Measurements from ENCODE around the gene NOL12.
A peak's percentile ranks its signal among the peaks of the same experiment; 100 is the strongest.

The NOL12 gene

DNA sequence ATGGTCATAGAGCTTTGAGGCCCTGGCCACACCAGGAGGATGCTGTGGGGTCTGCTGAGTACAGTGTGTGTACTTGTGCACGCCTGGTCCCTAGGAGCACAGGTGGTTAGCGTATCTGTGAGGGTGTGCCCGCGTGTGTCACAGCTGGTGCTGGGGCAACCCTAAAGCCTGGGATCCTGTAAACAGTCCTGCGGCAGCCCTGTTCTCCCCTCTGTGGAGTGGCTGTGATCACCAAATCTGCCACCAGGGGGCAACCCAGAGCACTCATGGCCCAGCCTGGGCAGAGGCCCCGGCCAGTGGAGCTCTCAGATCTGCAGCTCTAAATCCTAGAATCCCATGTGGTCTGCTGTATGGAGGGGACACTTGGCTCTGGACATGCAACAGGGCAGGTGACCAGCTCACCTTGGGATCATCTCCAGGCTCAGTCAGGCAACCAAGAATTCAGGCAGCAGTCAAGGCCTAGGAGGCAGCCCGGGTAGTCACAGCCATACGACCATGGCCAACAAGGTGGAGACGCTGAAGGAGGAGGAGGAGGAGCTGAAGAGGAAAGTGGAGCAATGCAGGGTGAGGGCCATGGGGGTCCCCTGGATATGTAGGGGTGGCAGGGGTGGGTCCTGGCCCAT, 42.8 kb upstream of the NOL12 start:
- ATAC-seq: peak; percentile 92

DNA sequence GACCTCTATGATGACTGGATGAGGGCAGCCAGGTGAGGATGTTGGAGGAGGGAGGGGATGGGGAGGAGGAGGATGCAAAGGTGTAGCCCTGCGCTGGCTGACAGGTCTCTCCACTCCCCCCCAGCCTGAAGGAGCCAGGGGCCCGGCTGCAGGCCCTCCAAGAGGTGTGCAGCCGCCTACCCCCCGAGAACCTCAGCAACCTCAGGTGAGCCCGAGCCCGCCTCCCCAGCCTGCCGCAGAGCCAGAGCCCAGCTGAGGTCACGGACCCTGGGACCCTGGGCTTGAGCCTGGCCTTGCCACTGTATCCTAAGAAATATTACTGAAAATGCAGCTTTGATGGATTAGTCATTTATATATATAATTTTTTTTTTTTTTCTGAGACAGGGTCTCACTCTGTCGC, 38.8 kb upstream of the NOL12 start:
- TF ChIP-seq RARB (CRISPR knock-in tag; IDR thresholded peaks at IDR 0.05) (no peak), ZC3H10 (CRISPR knock-in tag; IDR thresholded peaks at IDR 0.05) (no peak), ESRRG (CRISPR knock-in tag; IDR thresholded peaks at IDR 0.05) (no peak), PPARA (CRISPR knock-in tag; IDR thresholded peaks at IDR 0.05; ENCODE audit: borderline replicate concordance) (no peak), ZFP30 (CRISPR knock-in tag; IDR thresholded peaks at IDR 0.05) (no peak), ZNF565 (CRISPR knock-in tag; conservative IDR thresholded peaks at IDR 0.05; ENCODE audit: low read depth) (no peak), SNAI2 (CRISPR knock-in tag; IDR thresholded peaks at IDR 0.05) (no peak), TOX (CRISPR knock-in tag; IDR thresholded peaks at IDR 0.05; ENCODE audit: borderline replicate concordance) (no peak), BACH2 (CRISPR knock-in tag; IDR thresholded peaks at IDR 0.05; ENCODE audit: borderline replicate concordance) (no peak), ZNF8 (CRISPR knock-in tag; IDR thresholded peaks at IDR 0.05) (no peak), ZFP3 (CRISPR knock-in tag; IDR thresholded peaks at IDR 0.05) (no peak), ISL1 (CRISPR knock-in tag; IDR thresholded peaks at IDR 0.05) (no peak), ARNTL (CRISPR knock-in tag; IDR thresholded peaks at IDR 0.05; ENCODE audit: borderline replicate concordance, low read depth) (no peak), CSDC2 (CRISPR knock-in tag; IDR thresholded peaks at IDR 0.05) (no peak), OSR1 (CRISPR knock-in tag; IDR thresholded peaks at IDR 0.05) (no peak)
- TF ChIP-seq, protein P1, sequence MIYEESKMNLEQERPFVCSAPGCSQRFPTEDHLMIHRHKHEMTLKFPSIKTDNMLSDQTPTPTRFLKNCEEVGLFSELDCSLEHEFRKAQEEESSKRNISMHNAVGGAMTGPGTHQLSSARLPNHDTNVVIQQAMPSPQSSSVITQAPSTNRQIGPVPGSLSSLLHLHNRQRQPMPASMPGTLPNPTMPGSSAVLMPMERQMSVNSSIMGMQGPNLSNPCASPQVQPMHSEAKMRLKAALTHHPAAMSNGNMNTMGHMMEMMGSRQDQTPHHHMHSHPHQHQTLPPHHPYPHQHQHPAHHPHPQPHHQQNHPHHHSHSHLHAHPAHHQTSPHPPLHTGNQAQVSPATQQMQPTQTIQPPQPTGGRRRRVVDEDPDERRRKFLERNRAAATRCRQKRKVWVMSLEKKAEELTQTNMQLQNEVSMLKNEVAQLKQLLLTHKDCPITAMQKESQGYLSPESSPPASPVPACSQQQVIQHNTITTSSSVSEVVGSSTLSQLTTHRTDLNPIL (CRISPR knock-in tag; IDR thresholded peaks at IDR 0.05; ENCODE audit: low read depth): no peak
- TF ChIP-seq, protein P2, sequence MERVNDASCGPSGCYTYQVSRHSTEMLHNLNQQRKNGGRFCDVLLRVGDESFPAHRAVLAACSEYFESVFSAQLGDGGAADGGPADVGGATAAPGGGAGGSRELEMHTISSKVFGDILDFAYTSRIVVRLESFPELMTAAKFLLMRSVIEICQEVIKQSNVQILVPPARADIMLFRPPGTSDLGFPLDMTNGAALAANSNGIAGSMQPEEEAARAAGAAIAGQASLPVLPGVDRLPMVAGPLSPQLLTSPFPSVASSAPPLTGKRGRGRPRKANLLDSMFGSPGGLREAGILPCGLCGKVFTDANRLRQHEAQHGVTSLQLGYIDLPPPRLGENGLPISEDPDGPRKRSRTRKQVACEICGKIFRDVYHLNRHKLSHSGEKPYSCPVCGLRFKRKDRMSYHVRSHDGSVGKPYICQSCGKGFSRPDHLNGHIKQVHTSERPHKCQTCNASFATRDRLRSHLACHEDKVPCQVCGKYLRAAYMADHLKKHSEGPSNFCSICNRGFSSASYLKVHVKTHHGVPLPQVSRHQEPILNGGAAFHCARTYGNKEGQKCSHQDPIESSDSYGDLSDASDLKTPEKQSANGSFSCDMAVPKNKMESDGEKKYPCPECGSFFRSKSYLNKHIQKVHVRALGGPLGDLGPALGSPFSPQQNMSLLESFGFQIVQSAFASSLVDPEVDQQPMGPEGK (CRISPR knock-in tag; IDR thresholded peaks at IDR 0.05; ENCODE audit: borderline replicate concordance): no peak
- ATAC-seq: no peak

More for the DNA sequence above, 42.8 kb upstream of the NOL12 start:
- no peak for TF ChIP-seq CSDC2 (CRISPR knock-in tag; IDR thresholded peaks at IDR 0.05)

DNA sequence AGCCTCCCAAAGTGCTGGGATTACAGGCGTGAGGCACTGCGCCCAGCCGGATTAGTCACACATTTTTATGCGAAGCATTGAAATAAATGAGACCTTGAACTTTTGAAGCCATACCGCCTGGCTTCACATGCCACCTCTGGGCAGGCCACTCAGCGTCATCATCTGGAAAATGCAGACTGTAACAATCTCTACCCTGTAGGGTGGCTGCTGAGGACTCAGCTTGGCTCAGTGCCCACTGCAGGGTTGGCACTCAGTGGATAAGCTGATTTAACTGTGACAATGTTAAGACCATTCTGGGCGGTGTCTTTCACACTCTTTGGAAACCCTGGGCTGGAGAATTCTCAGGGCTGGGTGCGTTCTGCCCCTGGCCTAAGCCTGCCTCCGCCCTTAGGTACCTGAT, 38.2 kb upstream of the NOL12 start:
- ATAC-seq: no peak
- TF ChIP-seq, protein P3, sequence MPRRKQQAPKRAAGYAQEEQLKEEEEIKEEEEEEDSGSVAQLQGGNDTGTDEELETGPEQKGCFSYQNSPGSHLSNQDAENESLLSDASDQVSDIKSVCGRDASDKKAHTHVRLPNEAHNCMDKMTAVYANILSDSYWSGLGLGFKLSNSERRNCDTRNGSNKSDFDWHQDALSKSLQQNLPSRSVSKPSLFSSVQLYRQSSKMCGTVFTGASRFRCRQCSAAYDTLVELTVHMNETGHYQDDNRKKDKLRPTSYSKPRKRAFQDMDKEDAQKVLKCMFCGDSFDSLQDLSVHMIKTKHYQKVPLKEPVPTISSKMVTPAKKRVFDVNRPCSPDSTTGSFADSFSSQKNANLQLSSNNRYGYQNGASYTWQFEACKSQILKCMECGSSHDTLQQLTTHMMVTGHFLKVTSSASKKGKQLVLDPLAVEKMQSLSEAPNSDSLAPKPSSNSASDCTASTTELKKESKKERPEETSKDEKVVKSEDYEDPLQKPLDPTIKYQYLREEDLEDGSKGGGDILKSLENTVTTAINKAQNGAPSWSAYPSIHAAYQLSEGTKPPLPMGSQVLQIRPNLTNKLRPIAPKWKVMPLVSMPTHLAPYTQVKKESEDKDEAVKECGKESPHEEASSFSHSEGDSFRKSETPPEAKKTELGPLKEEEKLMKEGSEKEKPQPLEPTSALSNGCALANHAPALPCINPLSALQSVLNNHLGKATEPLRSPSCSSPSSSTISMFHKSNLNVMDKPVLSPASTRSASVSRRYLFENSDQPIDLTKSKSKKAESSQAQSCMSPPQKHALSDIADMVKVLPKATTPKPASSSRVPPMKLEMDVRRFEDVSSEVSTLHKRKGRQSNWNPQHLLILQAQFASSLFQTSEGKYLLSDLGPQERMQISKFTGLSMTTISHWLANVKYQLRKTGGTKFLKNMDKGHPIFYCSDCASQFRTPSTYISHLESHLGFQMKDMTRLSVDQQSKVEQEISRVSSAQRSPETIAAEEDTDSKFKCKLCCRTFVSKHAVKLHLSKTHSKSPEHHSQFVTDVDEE (CRISPR knock-in tag; IDR thresholded peaks at IDR 0.05): no peak
- TF ChIP-seq ZNF8 (CRISPR knock-in tag; IDR thresholded peaks at IDR 0.05) (no peak), TOX (CRISPR knock-in tag; IDR thresholded peaks at IDR 0.05; ENCODE audit: borderline replicate concordance) (no peak), ZFP30 (CRISPR knock-in tag; IDR thresholded peaks at IDR 0.05) (no peak), OSR1 (CRISPR knock-in tag; IDR thresholded peaks at IDR 0.05) (no peak), ISL1 (CRISPR knock-in tag; IDR thresholded peaks at IDR 0.05) (no peak), ZNF565 (CRISPR knock-in tag; conservative IDR thresholded peaks at IDR 0.05; ENCODE audit: low read depth) (no peak), GLIS3 (CRISPR knock-in tag; IDR thresholded peaks at IDR 0.05) (no peak), ARNTL (CRISPR knock-in tag; IDR thresholded peaks at IDR 0.05; ENCODE audit: borderline replicate concordance, low read depth) (no peak), BACH2 (CRISPR knock-in tag; IDR thresholded peaks at IDR 0.05; ENCODE audit: borderline replicate concordance) (no peak), ESRRG (CRISPR knock-in tag; IDR thresholded peaks at IDR 0.05) (no peak), ZFP3 (CRISPR knock-in tag; IDR thresholded peaks at IDR 0.05) (no peak)

DNA sequence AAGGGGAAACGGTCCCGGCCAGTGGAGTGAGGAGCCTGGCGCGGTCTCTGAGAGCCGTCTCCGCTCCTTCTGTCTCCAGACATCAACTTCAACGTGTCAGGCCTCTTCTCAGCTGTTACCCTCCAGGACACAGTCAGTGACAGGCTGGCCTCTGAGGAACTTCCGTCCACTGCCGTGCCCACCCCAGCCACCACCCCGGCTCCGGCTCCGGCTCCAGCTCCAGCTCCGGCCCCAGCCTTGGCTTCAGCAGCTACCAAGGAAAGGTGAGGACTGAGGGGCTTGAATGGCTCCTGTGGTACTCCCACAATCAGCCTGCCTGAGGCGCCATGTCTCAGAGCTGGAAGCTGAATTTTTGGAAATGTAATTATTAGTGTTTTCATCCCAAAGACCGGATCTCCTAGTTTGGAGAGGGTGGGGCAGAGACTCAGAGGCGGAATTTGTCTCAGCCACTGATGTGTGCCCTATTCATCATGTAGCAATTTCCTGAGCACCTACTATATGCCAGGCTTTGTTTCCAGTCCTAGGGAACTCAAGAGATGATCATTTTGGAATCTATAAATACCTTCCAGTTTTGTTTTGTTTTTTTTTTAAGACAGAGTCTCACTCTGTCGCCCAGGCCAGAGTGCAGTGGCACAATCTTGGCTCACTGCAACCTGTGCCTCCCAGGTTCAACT, 35.5 kb upstream of the NOL12 start:
- no peak for ATAC-seq
- TF ChIP-seq SNAI2 (CRISPR knock-in tag; IDR thresholded peaks at IDR 0.05) (no peak), TCF4 (CRISPR knock-in tag; IDR thresholded peaks at IDR 0.05; ENCODE audit: borderline replicate concordance) (no peak), OSR1 (CRISPR knock-in tag; IDR thresholded peaks at IDR 0.05) (no peak), RARB (CRISPR knock-in tag; IDR thresholded peaks at IDR 0.05) (no peak), CSDC2 (CRISPR knock-in tag; IDR thresholded peaks at IDR 0.05) (no peak), ZNF70 (CRISPR knock-in tag; IDR thresholded peaks at IDR 0.05) (no peak), ZNF565 (CRISPR knock-in tag; conservative IDR thresholded peaks at IDR 0.05; ENCODE audit: low read depth) (no peak), ZFP3 (CRISPR knock-in tag; IDR thresholded peaks at IDR 0.05) (no peak), TOX (CRISPR knock-in tag; IDR thresholded peaks at IDR 0.05; ENCODE audit: borderline replicate concordance) (no peak), BACH2 (CRISPR knock-in tag; IDR thresholded peaks at IDR 0.05; ENCODE audit: borderline replicate concordance) (no peak)
- TF ChIP-seq, protein P4, sequence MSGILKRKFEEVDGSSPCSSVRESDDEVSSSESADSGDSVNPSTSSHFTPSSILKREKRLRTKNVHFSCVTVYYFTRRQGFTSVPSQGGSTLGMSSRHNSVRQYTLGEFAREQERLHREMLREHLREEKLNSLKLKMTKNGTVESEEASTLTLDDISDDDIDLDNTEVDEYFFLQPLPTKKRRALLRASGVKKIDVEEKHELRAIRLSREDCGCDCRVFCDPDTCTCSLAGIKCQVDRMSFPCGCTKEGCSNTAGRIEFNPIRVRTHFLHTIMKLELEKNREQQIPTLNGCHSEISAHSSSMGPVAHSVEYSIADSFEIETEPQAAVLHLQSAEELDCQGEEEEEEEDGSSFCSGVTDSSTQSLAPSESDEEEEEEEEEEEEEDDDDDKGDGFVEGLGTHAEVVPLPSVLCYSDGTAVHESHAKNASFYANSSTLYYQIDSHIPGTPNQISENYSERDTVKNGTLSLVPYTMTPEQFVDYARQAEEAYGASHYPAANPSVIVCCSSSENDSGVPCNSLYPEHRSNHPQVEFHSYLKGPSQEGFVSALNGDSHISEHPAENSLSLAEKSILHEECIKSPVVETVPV (CRISPR knock-in tag; IDR thresholded peaks at IDR 0.05): no peak
- TF ChIP-seq, protein P3 (CRISPR knock-in tag; IDR thresholded peaks at IDR 0.05): no peak
- TF ChIP-seq, protein P1 (CRISPR knock-in tag; IDR thresholded peaks at IDR 0.05; ENCODE audit: low read depth): no peak

Measured in SK-N-SH treated with all-trans-retinoic acid at 6 μM for 48 hours (cell line).